SK-N-SH (cell line): ENCODE results near the gene MAPK8IP3. TPM values are rescaled to one million over a fixed set of nuclear protein-coding genes. Genes with fewer than 3 reads are reported as not detected.

ENCODE experiments used
- CTCF ChIA-PET: fragments of 300-600, 350-600 bp; formaldehyde crosslinking; extraction: SDS; loops from one replicate; lab custom pipeline; 2021; lab: Yijun Ruan, JAX
- POLR2A ChIA-PET: fragments of 350-600 bp; sonication (Branson Sonifier 250); formaldehyde crosslinking; extraction: SDS; loops from one replicate; lab custom pipeline; 2020; ENCODE audit warnings: antibody characterized with exemption, inconsistent platforms; lab: Yijun Ruan, JAX
- DNase-seq: peaks from one replicate; pipeline ENCODE4 v3.0.0; 2012
- H2AFZ ChIP-seq: fragments of 200-600 bp; sonication (generic); 2 replicates; pipeline ENCODE4 v1.8.1; 2016; ENCODE audit warnings: antibody characterized with exemption, mild to moderate bottlenecking, low read depth
- H3F3A ChIP-seq: fragments of 200-600 bp; sonication (generic); replicated peaks from 2 replicates; pipeline ENCODE3; 2016; ENCODE audit warnings: antibody characterized with exemption, mild to moderate bottlenecking; ENCODE audit not compliant: insufficient read depth
- H3K27ac ChIP-seq, 2 experiments: fragments of 200-500 bp in 1 of 2; fragments of 200-600 bp in 1 of 2; sonication (Bioruptor generic) in 1 of 2; sonication (generic), shearing (Covaris generic) in 1 of 2; 2 replicates each; pipeline versions ENCODE4 v1.5.1 to v1.6.1; 2014 to 2016; ENCODE audit warnings: low read depth in 2 of 2, inconsistent platforms in 1 of 2, low read length in 1 of 2, mild to moderate bottlenecking in 1 of 2, mixed read lengths in 1 of 2
- H3K27me3 ChIP-seq: fragments of 200-600 bp; sonication (generic), shearing (Covaris generic); 2 replicates; pipeline ENCODE4 v1.6.1; 2016; ENCODE audit warnings: mixed run types; ENCODE audit not compliant: insufficient read depth
- H3K36me3 ChIP-seq, 2 experiments: fragments of 200-500 bp in 1 of 2; fragments of 200-600 bp in 1 of 2; sonication (Bioruptor generic) in 1 of 2; sonication (generic) in 1 of 2; replicated peaks in 1 of 2; 2 replicates each; pipeline versions ENCODE3 to v1.5.1; 2014 to 2016; ENCODE audit warnings: low read length in 1 of 2, mild to moderate bottlenecking in 1 of 2; ENCODE audit not compliant: insufficient read depth in 2 of 2, control insufficient read depth in 1 of 2
- H3K4me1 ChIP-seq, 2 experiments: fragments of 200-500 bp in 1 of 2; fragments of 200-600 bp in 1 of 2; sonication (Bioruptor generic) in 1 of 2; sonication (generic), shearing (Covaris generic) in 1 of 2; 2 replicates each; pipeline versions ENCODE4 v1.5.1 to v1.6.1; 2014 to 2016; ENCODE audit warnings: low read depth in 1 of 2, low read length in 1 of 2, mixed run types in 1 of 2; ENCODE audit not compliant: insufficient read depth in 2 of 2, control insufficient read depth in 1 of 2
- H3K4me2 ChIP-seq: fragments of 200-600 bp; sonication (generic), shearing (Covaris generic); 2 replicates; pipeline ENCODE4 v1.6.1; 2017; ENCODE audit warnings: mixed run types
- H3K4me3 ChIP-seq, 2 experiments: fragments of 200-500 bp in 1 of 2; fragments of 200-600 bp in 1 of 2; sonication (Bioruptor generic) in 1 of 2; sonication (generic), shearing (Covaris generic) in 1 of 2; 2 replicates each; pipeline versions ENCODE4 v1.5.1 to v1.8.1; 2014 to 2016; ENCODE audit warnings: low read depth in 2 of 2, inconsistent platforms in 1 of 2, low read length in 1 of 2, mild to moderate bottlenecking in 1 of 2, mixed read lengths in 1 of 2, moderate library complexity in 1 of 2
- H3K79me2 ChIP-seq: fragments of 200-600 bp; sonication (generic); 2 replicates; pipeline ENCODE4 v1.8.1; 2017; ENCODE audit warnings: mild to moderate bottlenecking; ENCODE audit not compliant: insufficient read depth
- H3K9ac ChIP-seq: fragments of 200-600 bp; sonication (generic); 2 replicates; pipeline ENCODE4 v1.6.1; 2017; ENCODE audit warnings: mixed run types
- H3K9me2 ChIP-seq: fragments of 200-600 bp; sonication (generic); 2 replicates; pipeline ENCODE4 v1.6.1; 2017; ENCODE audit warnings: mixed run types
- H3K9me3 ChIP-seq: fragments of 200-600 bp; sonication (generic); 2 replicates; pipeline ENCODE4 v1.6.1; 2017; ENCODE audit warnings: mixed run types, mild to moderate bottlenecking, moderate library complexity
- H4K20me1 ChIP-seq: fragments of 200-600 bp; sonication (generic); 2 replicates; pipeline ENCODE4 v1.6.1; 2017; ENCODE audit warnings: mild to moderate bottlenecking, mixed run types; ENCODE audit not compliant: insufficient read depth
- CTCF ChIP-seq: fragments of 200-600 bp; sonication (generic); IDR thresholded peaks from 2 replicates; pipeline ENCODE4 v1.6.1; 2017; ENCODE audit warnings: antibody characterized with exemption, mild to moderate bottlenecking, moderate library complexity
- EZH2phosphoT487 ChIP-seq: fragments of 200-600 bp; sonication (generic); IDR thresholded peaks from 2 replicates; pipeline ENCODE4 v1.6.1; 2017; ENCODE audit warnings: low read depth, mixed run types, mild to moderate bottlenecking, antibody characterized with exemption, moderate library complexity, borderline replicate concordance
- FOSL2 ChIP-seq: IDR thresholded peaks from 2 replicates; pipeline ENCODE4 v1.4.0; 2012; ENCODE audit warnings: low read depth, mild to moderate bottlenecking, moderate library complexity, borderline replicate concordance
- GABPA ChIP-seq: IDR thresholded peaks from 2 replicates; pipeline ENCODE4 v1.4.0; 2012; ENCODE audit warnings: low read depth, mild to moderate bottlenecking
- JUND ChIP-seq: IDR thresholded peaks from 2 replicates; pipeline ENCODE4 v1.4.0; 2012
- MXI1 ChIP-seq: IDR thresholded peaks from 2 replicates; pipeline ENCODE4 v1.6.1; 2012; ENCODE audit warnings: mild to moderate bottlenecking, low read depth, low read length, improper control_type of control experiment
- PBX3 ChIP-seq: IDR thresholded peaks from 2 replicates; pipeline ENCODE4; 2012
- POLR2AphosphoS5 ChIP-seq: IDR thresholded peaks from 2 replicates; pipeline ENCODE4 v1.6.1; 2012; ENCODE audit warnings: low read depth, low read length
- RAD21 ChIP-seq: IDR thresholded peaks from 2 replicates; pipeline ENCODE4 v1.6.1; 2012; ENCODE audit warnings: mild to moderate bottlenecking, low read length
- RXRA ChIP-seq: IDR thresholded peaks from 2 replicates; pipeline ENCODE4 v1.4.0; 2012; ENCODE audit warnings: low read depth, mild to moderate bottlenecking, borderline replicate concordance
- SIN3A ChIP-seq: IDR thresholded peaks from 2 replicates; pipeline ENCODE4 v1.6.1; 2012; ENCODE audit warnings: low read depth, mild to moderate bottlenecking, low read length, moderate library complexity, borderline replicate concordance
- TAF1 ChIP-seq: IDR thresholded peaks from 2 replicates; pipeline ENCODE4 v1.6.1; 2012; ENCODE audit warnings: low read depth, mild to moderate bottlenecking, low read length, moderate library complexity, borderline replicate concordance
- TCF12 ChIP-seq: IDR thresholded peaks from 2 replicates; pipeline ENCODE4 v1.4.0; 2012
- USF2 ChIP-seq: fragments of 150-350 bp; IDR thresholded peaks from 2 replicates; pipeline ENCODE4 v1.6.1; 2017; ENCODE audit warnings: antibody characterized with exemption, low read length, low read depth, borderline replicate concordance
- ZBTB33 ChIP-seq: IDR thresholded peaks from 2 replicates; pipeline ENCODE4 v1.4.0; 2012; ENCODE audit warnings: low read depth, borderline replicate concordance
- WGBS: methylation state at CpG from one replicate; pipeline ENCODE4 v1.1.6; 2017; ENCODE audit warnings: low lambda C conversion rate; 5-methylcytosine and 5-hydroxymethylcytosine counted together
- polyA plus RNA-seq, 3 experiments: library from polyadenylated mRNA; depleted of rRNA; stranded (reverse); fragments of >200 nt; gene quantifications; 2 replicates each; pipeline ENCODE4 v1.2.3, GENCODE V29; 2012

MAPK8IP3 gene
- polyA plus RNA-seq, 1 of the 3 experiments (the other 2 are of a cell fraction), result 57.3 TPM

- no peak for TF ChIP-seq PBX3
- no peak for TF ChIP-seq POLR2AphosphoS5
- TF ChIP-seq RXRA, result no peak
- TF ChIP-seq USF2, result no peak
- TF ChIP-seq MXI1, result no peak
- TF ChIP-seq CTCF, result no peak
- peak overlapping the region; percentile 98 for H3K4me2 ChIP-seq
- H3K9me3 ChIP-seq, result no peaks in the 10 kb centered on the region
- H3K9me2 ChIP-seq, result no peaks in the 10 kb centered on the region
- no peaks in the 10 kb centered on the region for H3K27me3 ChIP-seq
- H3K27ac ChIP-seq, result no peak overlapping the region; a peak in 1 of 4 replicates
- ChIA-PET POLR2A (interaction anchor here (1.8 kb wide), 1 partner anchor 29 kb away, joined by 10 read pairs; the partner anchor contains the start of gene MAPK8IP3), CTCF (interaction anchor here (1.5 to 1.7 kb wide), 4 partner anchors 23 to 314 kb away, joined by 4 to 7 read pairs (median 4); partner anchors contain the start of gene MAPK8IP3)
- H3K9ac ChIP-seq, result no peak overlapping the region
- WGBS, result 96% methylated on average over 18 of the region's 18 CpGs
- DNase-seq, result no peak
- peaks cover 46% of the 10 kb centered on the region for H3K79me2 ChIP-seq
- peaks cover 19% of the 10 kb centered on the region for H3F3A ChIP-seq
- peaks cover 19 to 35% of the 10 kb centered on the region in 2 experiments for H3K36me3 ChIP-seq
- no peak overlapping the region for H2AFZ ChIP-seq
- peaks cover 6 to 7% of the 10 kb centered on the region in 2 experiments; a peak in 1 of 4 replicates for H3K4me1 ChIP-seq
- peaks cover 19% of the 10 kb centered on the region; the same call in 1 of the 2 replicates for H4K20me1 ChIP-seq
- peak overlapping the region in 1 of 2 experiments; percentile 70; a peak in 1 of 4 replicates for H3K4me3 ChIP-seq
These were observed 28.7 kb upstream of the MAPK8IP3 start for GRCh38 chr16:1677339-1677738.

GRCh38 chr16:1677942-1678499 lies 28.0 kb upstream of the MAPK8IP3 start, which contains the start of gene JPT2:
JPT2 (plus strand) TSS chr16:1678279; CDS start chr16:1678313, 34 bp downstream.
- no peaks in the 10 kb centered on the region for H3K9me2 ChIP-seq
- H3F3A ChIP-seq, result peaks cover 19% of the 10 kb centered on the region
- 0 out of 2 replicates have a peak within 1 kb of the TSS, but pooled peaks have one; percentile 18 for H2AFZ ChIP-seq
- WGBS, result 4% methylated on average over 20 of the region's 79 CpGs
- peak; percentile 100 for DNase-seq
- no peaks in the 10 kb centered on the region for H3K9me3 ChIP-seq
- peaks cover 6 to 7% of the 10 kb centered on the region in 2 experiments; a peak in 1 of 4 replicates for H3K4me1 ChIP-seq
- peak within 1 kb of the TSS; percentile 79 for H3K9ac ChIP-seq
- H3K27me3 ChIP-seq, result no peaks in the 10 kb centered on the region
- peaks cover 19 to 30% of the 10 kb centered on the region in 2 experiments for H3K36me3 ChIP-seq
- H4K20me1 ChIP-seq, result peaks cover 19% of the 10 kb centered on the region; the same call in 1 of the 2 replicates
- peak within 1 kb of the TSS; percentile 70 to 81 for H3K4me3 ChIP-seq
- CTCF ChIA-PET, result interaction anchor here (1.5 to 1.9 kb wide), 4 partner anchors 23 to 314 kb away, joined by 4 to 14 read pairs (median 6); partner anchors contain the start of gene MAPK8IP3
- peak within 1 kb of the TSS; percentile 98 for H3K4me2 ChIP-seq
- peaks cover 52% of the 10 kb centered on the region for H3K79me2 ChIP-seq
- H3K27ac ChIP-seq, result peak within 1 kb of the TSS; percentile 35 to 79; a peak in 3 of 4 replicates
- POLR2A ChIA-PET, result interaction anchor here (0.6 to 1.9 kb wide), 7 partner anchors 8 to 146 kb away, joined by 3 to 10 read pairs (median 3); partner anchors contain the start of genes EME2, MAPK8IP3 and MRPS34
- no peak for TF ChIP-seq FOSL2
- no peak for TF ChIP-seq USF2
- TF ChIP-seq JUND, result no peak
- TF ChIP-seq TCF12, result no peak
- peak; percentile 99 for TF ChIP-seq PBX3
- no peak for TF ChIP-seq EZH2phosphoT487
- TF ChIP-seq ZBTB33, result no peak
- TF ChIP-seq SIN3A, result no peak
- TF ChIP-seq TAF1, result 0 out of 2 replicates have a peak, but pooled peaks have one; percentile 29
- TF ChIP-seq RAD21, result no peak
- TF ChIP-seq GABPA, result no peak
